Islet of Langerhans (tissue), 1 donor: Measurements from ENCODE around the gene ANKRD39.

Source experiments
- FAIRE-seq: peaks from one replicate; lab custom pipeline; 2011; peaks lifted over from hg19 to GRCh38; lab: Jason Lieb, UNC

The ANKRD39 gene

GRCh38 chr2:96826546-96827278 is 31.1 kb downstream of the ANKRD39 start:
- FAIRE-seq = no peak

- no peak for FAIRE-seq
Measured at GRCh38 chr2:96825057-96825456, 32.8 kb downstream of the ANKRD39 start.

- no peak for FAIRE-seq
Measured at GRCh38 chr2:96824079-96824870, 33.5 kb downstream of the ANKRD39 start.

GRCh38 chr2:96823198-96823597 is 34.6 kb downstream of the ANKRD39 start:
- FAIRE-seq = no peak

- FAIRE-seq = no peak
Measured at GRCh38 chr2:96822786-96823185, 35.0 kb downstream of the ANKRD39 start.

- FAIRE-seq = no peak
Measured at GRCh38 chr2:96821113-96821675, 36.6 kb downstream of the ANKRD39 start.

- FAIRE-seq = no peak
Measured at GRCh38 chr2:96819876-96820511, 37.8 kb downstream of the ANKRD39 start.

- no peak for FAIRE-seq
Measured at GRCh38 chr2:96819128-96819875, 38.5 kb downstream of the ANKRD39 start.

GRCh38 chr2:96817882-96818281 is 39.9 kb downstream of the ANKRD39 start:
- FAIRE-seq = no peak

- FAIRE-seq = no peak
Measured at GRCh38 chr2:96816836-96817702, 40.7 kb downstream of the ANKRD39 start.

- FAIRE-seq = no peak
Measured at GRCh38 chr2:96816127-96816835, 41.5 kb downstream of the ANKRD39 start, which contains the start of gene CNNM3. TSS of gene CNNM3 (plus strand) at chr2:96816268. CDS start at chr2:96816278, 10 bp downstream.

- no peak for FAIRE-seq
Measured at GRCh38 chr2:96815326-96816126, 42.3 kb downstream of the ANKRD39 start.

GRCh38 chr2:96813656-96814055 is 44.2 kb downstream of the ANKRD39 start:
- FAIRE-seq = no peak

- no peak for FAIRE-seq
Measured at GRCh38 chr2:96811917-96812316, 45.9 kb downstream of the ANKRD39 start.

- no peak for FAIRE-seq
Measured at GRCh38 chr2:96810783-96811192, 47.0 kb downstream of the ANKRD39 start.

- FAIRE-seq = no peak
Measured at GRCh38 chr2:96809951-96810782, 47.6 kb downstream of the ANKRD39 start.

GRCh38 chr2:96809216-96809882 is 48.5 kb downstream of the ANKRD39 start:
- FAIRE-seq = no peak
